ENCODE data around the gene CHIC2.
"Not testable (repeated sequence)": the region's sequence is repeated elsewhere in the genome, so short reads cannot be mapped to it uniquely, and the experiment has no call there.

CHIC2 gene

DNA sequence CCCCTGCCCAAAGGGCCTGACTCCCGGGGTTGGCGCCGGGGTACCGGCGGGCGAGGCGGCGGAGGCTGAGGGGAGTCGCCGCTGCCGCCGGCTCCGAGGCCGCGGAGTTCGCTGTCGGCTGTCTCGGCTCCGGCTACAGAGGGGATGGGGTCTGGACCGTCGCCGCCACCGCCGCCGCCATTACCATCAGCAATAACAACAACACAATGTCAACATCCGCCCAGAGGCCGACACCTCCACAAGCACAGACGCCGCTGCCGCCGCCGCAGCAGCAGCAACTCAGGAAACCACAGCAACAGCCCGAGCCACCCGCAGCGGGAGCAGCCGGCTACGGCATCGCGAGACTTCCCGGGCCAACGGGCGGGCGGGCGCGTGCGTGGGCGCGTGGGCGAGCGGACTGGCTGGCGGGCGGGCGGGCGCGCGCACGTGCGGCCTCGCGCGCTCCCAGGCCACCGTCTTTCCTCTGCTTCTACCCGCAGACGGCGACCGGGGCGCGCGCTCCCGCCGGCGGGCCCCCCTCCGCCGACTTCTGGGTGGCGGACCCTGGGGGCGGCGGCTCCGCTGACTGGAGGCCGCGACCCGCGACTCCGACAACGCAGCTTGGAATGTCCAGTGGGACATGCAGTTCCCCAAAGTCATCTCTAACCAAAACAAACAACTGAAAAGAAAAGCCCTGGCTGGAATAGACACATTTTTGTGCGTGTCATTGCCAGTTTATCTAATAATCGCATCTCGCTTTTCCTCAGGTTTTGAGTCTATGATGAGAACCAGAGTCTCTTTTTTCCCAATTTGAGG, at the start of gene CHIC2:
Gene CHIC2 (minus strand): TSS at position 289 of the 795 bp plus-strand sequence. CDS start 305 bp downstream, outside the sequence.
- DNase-seq (ENCODE audit: low read depth in 3 of 3), result peak; percentile 89 to 95 (median 92)

GRCh38 chr4:54113206-54113605, 48.8 kb upstream of the CHIC2 start:
- not testable (repeated sequence) for DNase-seq (ENCODE audit: low read depth in 3 of 3)

DNA sequence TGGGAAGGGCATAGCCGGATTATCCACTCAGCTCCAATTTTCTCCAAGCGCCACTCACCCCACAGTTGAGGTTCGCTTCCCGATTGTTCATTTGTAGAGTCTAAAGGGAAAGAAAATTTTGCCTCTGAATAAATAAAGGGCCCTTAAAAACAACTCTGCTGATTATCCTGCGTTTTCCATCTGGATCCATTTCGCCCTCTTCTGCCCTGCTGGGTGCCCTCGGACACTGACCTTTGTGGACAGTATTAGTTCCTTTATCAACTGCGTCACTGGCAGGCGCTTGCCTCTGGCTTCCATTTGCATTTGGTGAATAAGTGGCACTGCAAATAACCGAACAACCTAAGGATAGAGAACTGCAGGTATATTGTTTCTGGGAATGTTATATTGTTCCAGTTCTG, 45.6 kb upstream of the CHIC2 start:
- DNase-seq (ENCODE audit: low read depth in 3 of 3), result no peak

DNA sequence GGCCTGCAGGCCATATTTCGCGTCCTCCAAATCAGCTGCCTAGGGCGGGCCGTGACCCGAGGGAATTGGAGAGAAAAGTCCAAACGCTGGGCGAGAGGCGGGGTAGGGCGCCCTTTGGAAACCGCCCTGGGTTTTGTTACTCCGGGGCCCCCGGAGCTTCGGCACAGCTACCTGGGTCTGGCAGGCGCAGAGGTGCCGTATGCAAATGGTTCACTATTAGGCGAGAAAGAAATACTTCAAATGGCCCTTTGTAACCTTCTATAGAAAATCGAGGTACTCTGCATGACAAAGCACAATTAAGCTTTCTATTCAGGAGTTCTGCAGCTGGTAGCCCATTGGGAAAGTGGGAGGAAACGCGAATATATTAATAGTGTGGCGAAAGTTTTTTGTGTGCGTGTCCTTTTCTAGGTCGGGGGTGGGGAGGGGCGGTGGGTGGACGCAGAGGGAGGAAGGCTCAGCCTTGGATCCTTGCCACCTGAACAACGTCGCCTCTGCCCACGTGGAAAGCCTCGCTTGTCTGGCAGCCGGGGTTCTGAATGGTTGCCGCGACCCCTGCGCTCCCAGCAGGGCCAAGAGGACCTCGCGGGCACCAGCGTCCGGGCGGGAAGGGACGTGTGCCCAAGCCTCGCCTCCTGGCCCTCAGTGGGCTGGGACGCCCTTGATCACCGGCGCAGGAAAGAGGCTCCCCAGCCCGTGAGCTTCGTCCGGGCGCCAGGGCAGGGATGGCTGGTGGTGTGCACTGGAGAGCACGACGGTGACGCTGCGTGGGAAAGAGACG, 45.0 kb upstream of the CHIC2 start:
- DNase-seq (ENCODE audit: low read depth in 3 of 3), result no peak

DNA sequence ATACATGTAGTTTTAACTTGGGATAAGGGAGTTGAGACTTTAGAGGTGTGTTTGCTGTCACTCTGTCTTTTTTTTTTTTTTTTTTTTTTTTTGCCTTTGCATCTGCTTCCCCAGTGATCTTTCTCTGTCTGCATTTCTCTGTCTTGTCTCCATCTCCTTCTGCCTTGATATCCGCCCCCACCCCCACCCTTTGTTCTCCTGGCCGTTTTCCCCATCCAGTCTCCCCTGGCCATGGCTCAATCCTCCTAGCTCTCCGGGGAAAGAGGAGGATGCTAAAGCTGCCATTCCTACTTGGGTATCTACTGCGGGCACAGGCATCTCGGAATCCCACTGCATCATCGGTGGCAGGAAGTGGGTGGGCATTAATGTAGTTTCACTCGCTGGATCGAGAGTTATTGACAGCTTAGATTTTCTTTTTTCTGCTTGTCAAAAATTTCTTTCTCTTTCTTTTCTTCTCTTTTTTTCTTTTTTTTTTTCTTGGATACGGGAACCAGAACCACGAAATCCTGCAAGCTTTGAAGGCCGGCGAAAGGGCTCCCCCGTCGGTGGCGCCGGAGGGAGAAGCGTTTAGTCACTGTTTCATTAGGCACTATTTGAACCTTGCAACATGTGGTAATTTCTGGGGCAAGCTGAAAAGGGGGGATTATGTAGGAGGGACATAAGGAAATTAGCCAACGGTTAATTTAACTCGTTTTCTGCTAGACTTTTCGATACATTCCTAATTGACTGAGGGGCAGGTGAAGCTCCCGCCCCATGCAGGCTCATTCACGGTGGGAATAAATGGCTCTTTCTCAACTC, 43.7 kb upstream of the CHIC2 start:
- no peak for DNase-seq (ENCODE audit: low read depth in 3 of 3)

- no peak for DNase-seq (ENCODE audit: low read depth in 3 of 3)
Observed at GRCh38 chr4:54104907-54105306, 40.5 kb upstream of the CHIC2 start.

DNA sequence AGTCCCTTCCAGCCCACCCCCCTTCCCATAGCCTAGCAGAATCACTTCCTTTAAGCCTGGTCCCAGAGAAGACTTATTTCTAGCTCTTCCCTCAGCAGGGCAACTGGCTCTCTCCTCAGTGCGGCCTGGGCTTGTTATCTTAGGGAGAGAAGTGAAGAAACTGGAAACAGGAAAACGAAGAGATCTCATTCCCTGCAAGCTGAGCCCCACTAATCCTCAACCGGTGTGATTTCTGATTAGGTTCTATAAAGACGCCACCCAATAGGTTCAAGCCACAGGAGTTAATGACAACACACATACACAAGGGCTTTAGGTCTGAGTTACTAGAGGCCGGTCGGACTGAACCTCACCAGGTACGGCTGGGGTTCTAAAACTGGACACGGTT, 38.8 kb upstream of the CHIC2 start:
- DNase-seq (ENCODE audit: low read depth in 3 of 3), result no peak

- no peak for DNase-seq (ENCODE audit: low read depth in 3 of 3)
Observed at GRCh38 chr4:54102531-54103106, 38.2 kb upstream of the CHIC2 start.

DNA sequence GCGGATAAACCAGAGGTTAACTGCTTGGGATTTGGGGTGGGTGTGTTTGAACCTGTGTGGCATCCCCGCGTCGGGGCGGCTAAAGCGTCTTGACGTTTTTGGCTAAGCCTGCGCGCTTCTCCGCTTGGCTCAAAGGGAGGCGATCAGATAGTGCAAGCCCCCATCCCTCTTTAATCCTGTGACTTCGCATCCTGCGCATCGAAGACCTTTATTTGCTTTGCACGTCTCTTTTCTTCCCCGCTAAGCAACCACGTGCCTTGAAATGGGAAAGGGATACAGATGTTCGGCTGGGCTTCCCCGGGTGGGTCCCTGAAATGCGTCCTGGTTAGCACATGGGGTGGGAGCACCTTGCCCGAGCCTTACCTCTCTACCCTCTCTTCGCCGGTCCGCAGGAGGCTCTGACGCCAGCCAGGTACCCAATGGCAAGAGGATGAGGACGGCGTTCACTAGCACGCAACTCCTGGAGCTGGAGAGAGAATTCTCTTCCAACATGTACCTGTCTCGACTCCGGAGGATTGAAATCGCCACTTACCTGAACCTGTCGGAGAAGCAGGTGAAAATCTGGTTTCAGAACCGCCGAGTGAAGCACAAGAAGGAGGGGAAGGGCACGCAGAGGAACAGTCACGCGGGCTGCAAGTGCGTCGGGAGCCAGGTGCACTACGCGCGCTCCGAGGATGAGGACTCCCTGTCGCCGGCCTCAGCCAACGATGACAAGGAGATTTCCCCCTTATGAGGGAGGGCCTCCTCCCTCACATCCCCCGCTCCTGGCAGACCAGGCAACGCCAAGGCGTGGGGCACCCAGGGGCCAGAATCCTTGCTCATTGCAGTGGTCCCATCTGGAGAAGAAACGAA, 37.0 kb upstream of the CHIC2 start:
- no peak for DNase-seq (ENCODE audit: low read depth in 3 of 3)

DNA sequence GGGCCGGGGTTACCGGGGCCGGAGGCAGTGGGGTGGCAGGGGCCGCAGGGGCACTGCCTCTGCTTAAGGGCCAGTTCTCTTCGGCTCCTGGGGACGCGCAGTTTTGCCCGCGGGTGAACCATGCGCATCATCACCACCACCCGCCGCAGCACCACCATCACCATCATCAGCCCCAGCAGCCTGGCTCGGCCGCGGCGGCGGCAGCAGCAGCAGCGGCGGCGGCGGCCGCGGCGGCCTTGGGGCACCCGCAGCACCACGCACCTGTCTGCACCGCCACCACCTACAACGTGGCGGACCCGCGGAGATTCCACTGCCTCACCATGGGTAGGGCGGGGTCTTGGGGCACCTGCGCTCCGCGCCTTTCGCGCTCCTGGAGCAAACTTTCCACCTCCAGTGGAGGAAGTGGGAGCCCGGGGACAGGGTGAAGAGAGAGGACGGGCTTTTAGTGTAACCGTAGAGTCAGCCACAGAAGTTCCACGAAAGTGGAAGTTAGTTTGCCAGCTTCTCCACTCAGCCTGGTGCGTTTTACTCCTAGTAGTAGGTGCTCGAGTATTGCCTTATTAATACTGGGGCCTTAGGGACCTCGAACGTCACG, 36.3 kb upstream of the CHIC2 start:
- no peak for DNase-seq (ENCODE audit: low read depth in 3 of 3)

GRCh38 chr4:54099748-54100574, 35.6 kb upstream of the CHIC2 start, which contains the start of gene GSX2:
Gene GSX2, plus strand, starts transcription at chr4:54100163. Its CDS starts 182 bp downstream, at chr4:54100345.
- DNase-seq (ENCODE audit: low read depth in 3 of 3), result no peak

DNA sequence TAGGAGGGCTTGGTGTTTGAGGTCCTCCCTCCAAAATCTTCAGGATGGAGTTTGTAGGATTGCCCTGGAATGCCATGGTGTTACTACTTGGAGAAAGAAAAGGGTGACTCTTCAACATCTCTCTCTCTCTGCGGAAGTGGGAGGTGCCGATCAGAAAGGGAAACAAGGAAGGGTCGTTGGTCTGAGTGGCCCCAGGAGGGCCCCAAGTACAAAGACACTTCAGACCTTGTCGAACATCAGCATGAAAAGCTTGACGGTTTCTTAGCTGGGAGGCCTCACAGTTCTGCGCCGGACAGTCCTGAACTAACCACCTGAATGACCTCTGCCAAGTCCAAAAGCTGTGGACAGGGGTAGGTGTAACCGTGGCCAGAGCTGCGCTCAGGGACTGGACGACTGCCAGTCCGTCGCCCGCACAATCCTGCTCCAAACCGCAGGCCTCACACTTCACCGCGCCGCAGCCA, 34.9 kb upstream of the CHIC2 start:
- DNase-seq (ENCODE audit: low read depth in 3 of 3), result no peak

GRCh38 chr4:54098375-54098774, 34.0 kb upstream of the CHIC2 start:
- no peak for DNase-seq (ENCODE audit: low read depth in 3 of 3)

- DNase-seq (ENCODE audit: low read depth in 3 of 3), result no peak
Observed at GRCh38 chr4:54097152-54097551, 32.7 kb upstream of the CHIC2 start.

DNA sequence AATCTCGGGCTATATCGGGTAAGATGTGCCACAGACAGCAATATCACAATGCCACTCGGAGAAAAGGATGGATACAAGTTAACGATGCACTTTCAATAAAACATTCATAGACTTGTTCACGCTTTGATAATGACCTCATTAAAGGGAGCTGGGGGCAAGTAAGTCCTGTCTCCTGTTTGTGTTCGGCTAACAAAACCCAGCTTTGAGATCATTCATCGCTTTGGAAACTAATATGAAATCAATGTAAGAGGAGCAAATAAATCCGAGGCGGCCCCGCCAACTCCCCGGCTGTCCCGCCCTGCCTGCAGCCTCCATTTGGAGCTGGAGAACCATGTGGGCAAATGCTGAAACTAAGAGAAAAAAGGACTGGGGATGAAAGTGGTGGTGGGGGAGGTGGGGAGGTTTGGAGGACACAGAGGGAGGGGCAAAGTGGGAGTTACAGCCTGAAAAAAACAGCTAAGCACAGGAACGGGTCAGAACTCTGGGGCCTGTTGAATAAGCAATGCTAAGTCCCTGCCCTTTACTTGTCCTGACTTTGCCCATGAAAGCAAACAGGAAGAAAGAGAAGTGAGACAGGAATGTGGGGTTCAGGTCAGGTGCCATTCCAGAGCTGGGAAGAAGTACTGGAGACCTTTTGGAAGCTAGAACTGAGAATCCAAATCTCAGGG, 32.0 kb upstream of the CHIC2 start:
- no peak for DNase-seq (ENCODE audit: low read depth in 3 of 3)

- DNase-seq (ENCODE audit: low read depth in 3 of 3), result no peak
Observed at GRCh38 chr4:54095110-54095825, 30.9 kb upstream of the CHIC2 start.

- no peak for DNase-seq (ENCODE audit: low read depth in 3 of 3)
Observed at GRCh38 chr4:54094451-54094850, 30.0 kb upstream of the CHIC2 start.
